Left colon (tissue), 2 donors: ENCODE data around the gene ADAM15. TPM values are rescaled to one million over a fixed set of nuclear protein-coding genes. Genes with fewer than 3 reads are reported as not detected.

Source experiments
- ATAC-seq: fragments of 200-7000 bp; cut with Tn5 transposase; one replicate; pipeline ENCODE4 v1.9.1; 2020; ENCODE audit warnings: mild to moderate bottlenecking, moderate library complexity
- DNase-seq, 2 donors: peaks; one replicate each; pipeline ENCODE4 v3.0.0-alpha.2; 2020
- intact Hi-C, 2 donors: fragments of 100-400 bp; cut with DNase I in 1 of 2; cut with micrococcal nuclease in 1 of 2; formaldehyde crosslinking; loops; one replicate each; pipeline versions ENCODE4 v1.11.2 to v1.14.0; 2022; cut with DNase I, micrococcal nuclease
- total RNA-seq, 2 donors: library from RNA; stranded (reverse); fragmentation: NEBNext Ultra II Directional; extraction: Animal tissue kit (Norgen Biotek cat#: 25700); gene quantifications; one replicate each; pipeline ENCODE4 v1.2.1, GENCODE V29; 2021
- donor health status: DM: no; HTN: no; CAD: no.
- donor health status: DM: yes; HTN: yes; CAD: no.

Gene ADAM15
- total RNA-seq, 2 donors from 2014 or later = 88.9 to 160 TPM

DNA sequence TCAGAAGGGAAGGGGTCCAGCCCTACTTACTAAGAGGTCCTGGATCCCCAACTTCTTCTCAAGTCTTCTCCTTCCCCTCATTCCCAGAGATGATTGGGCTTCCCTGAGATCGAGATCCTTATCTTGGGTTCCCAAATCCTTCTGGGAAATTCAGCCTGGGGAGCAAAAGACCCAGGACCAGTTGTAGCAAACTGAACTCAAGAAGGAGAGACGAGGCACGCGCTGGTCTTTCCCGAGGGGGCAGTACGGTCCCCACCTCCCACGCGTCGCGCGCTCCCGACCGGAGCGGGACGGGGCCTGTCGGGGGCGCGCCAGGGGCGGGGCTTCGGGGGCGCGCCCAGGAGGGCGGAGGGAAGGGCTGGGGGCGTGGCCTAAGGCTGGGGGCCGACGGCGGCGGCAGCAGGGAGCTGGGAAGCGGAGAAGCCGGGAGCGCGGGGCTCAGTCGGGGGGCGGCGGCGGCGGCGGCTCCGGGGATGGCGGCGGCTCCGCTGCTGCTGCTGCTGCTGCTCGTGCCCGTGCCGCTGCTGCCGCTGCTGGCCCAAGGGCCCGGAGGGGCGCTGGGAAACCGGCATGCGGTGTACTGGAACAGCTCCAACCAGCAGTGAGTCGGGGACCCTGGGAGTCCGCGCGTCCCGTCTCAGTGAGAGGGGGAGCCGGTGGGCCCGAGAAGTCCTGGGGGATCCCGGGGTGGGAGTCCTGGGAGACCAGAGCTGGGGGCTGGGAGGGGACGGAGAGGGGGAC lies 27.5 kb downstream of the ADAM15 start, which contains the start of gene EFNA3:
Gene EFNA3, plus strand, starts transcription at position 369 of the 741 bp plus-strand sequence. Its CDS starts 105 bp downstream, at position 474.
- intact Hi-C loops = no loop called here
- peak; percentile 75 to 88 for DNase-seq
- peak; percentile 52 for ATAC-seq

- DNase-seq (no peak), ATAC-seq (no peak)
- intact Hi-C loops = no loop called here
Measured at GRCh38 chr1:155079210-155079486, 28.0 kb downstream of the ADAM15 start.

DNA sequence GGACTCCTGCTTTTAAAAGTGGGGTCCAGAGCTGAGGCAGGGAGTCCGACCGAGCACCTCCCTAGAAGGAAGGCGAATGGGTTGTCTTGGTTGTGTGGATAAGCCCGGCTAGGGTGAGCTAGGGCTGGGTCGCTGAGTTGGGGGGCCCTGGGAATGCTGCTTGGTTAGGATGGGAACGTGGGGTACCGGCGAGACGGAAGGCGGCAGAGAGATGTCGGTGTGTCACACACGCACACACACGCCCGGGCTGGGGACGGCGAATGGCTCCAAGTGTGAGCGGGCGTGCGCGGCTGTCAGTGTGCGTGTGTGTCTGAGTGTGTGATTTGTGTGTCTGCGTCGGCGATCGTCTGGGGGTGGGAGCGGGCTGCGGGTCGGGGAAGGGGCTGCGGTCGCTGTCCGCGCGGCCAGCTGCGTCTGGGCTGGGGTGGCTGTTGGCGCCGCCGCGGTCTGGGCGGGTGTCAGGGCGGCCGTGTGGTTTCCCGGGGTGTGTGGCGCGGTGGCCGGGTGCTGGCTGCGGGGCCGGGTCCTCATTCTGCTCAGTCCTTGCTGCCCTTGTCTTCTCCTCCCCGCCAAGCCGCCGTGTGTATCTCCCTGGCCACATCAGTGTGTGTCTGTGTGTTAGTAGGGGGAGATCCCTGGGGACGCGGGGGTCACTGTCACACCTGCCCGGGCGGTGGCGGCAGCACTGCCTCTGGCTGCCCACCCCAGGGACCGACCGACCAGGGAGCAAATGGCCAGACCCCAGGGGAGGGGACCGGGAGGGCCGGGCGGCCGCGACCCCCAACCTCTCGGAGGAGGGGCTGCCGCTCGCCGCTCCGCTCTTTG lies 28.6 kb downstream of the ADAM15 start:
- DNase-seq (peak in 1 of 2 donors; percentile 52), ATAC-seq (no peak)
- intact Hi-C loops = no loop called here

GRCh38 chr1:155080312-155081228 lies 29.5 kb downstream of the ADAM15 start:
- intact Hi-C loops = no loop called here
- peak in 1 of 2 donors; percentile 74 for DNase-seq
- ATAC-seq = no peak

- no peak for ATAC-seq
- DNase-seq = peak in 1 of 2 donors; percentile 66
- intact Hi-C loops = no loop called here
Measured at GRCh38 chr1:155081472-155082300, 30.6 kb downstream of the ADAM15 start.

DNA sequence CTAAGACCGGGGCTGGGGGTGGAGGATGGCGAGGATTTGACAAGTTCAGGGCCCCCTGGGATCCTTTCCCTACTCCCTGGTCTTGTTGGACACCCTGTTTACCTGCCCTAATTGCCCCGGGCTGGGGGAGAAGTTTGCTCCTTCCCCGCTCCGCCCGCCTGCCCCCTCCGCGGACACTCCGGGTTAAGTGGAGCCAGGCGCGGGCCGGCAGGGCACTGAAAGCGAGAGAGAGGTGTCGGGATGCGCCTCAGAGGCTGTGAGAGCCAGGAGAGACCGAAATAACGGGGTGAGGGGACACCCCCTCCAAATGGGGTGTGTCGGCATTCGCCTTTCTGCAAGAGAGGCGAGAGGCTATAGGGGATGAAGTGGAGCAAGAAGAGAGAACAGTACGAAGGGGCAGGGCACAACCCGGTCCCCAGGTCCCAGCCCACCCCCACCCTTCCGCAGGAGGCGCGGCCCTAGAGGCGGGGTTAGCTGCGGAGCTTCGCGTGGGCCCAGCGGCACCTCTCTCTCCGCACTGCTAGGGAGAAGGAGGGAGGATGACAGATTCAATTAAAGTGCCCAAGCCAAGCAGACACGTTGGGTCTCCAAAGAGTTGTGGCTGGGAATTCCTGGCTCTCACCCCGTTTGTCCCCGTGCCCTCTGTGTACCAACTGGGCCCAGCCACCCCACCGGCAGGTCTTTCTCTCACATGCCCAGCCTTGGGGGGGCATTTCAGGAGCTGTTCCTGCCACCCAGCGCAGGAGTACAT lies 31.4 kb downstream of the ADAM15 start:
- intact Hi-C loops = no loop called here
- DNase-seq (peak; percentile 59 to 75), ATAC-seq (peak; percentile 9)

DNA sequence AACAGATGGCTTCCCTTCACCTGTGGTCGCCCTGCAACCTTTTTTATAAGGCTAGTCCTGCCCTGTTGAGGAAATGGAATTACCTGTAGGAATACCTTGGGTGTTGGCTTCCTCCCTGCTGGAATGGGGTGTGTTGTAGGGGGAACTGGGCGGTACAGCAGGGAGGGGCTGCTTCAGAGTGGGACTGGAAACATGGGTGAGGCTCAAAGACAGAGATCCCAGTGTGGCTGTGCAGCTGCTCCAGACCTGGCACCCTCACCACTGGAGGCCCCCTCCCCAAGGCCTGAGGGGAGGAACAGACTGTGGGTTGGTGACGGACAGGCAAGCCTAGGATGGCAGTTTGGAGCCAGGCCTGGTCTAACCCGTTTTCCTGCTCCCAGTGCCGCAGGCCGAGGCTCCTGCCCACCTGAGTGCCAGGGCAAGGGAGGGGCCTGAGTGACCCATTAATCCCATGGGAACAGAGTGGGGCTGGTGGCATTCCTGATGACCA lies 32.0 kb downstream of the ADAM15 start:
- peak; percentile 74 to 91 for DNase-seq
- intact Hi-C loops = no loop called here
- ATAC-seq = peak; percentile 54

DNA sequence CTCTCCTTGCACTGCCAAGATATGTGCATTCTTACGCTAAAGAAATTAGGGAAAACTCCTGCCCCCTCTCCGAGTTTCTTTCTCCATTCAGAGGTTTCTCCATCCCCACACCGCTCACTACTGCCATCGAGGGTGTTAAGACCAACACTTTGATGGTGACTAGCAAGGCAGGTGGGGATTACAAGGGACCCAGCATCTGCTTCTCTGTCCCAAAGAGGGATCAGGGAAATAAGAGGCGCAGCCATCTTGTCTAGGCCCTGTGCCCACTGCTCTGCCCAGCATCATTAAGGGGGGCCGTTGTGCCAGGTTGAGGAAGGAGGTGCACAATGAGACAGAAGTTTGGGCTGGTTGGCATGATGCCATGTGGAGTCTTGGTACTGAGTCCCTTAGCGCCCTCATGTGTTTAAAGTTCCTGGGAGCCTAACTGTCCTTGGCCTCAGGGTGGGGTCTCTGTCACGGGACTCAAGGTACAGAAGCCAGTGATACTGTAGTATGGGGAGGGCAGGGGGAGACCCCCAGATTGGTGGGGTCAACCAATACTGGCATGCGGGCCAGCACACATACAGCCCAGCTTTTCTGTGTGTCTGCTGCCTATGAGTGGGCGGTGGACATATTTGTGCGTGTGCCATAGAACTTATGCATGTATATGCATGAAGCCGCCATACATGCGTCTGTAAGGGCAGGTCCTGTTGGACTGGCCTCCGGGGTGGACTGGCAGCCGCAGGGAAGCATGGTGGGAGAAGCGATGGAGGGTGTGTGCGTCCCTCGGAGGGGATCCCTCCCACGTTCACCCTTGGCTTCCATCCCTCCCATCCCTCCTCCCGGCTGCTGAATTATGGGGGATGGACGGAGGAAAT lies 33.0 kb downstream of the ADAM15 start:
- DNase-seq (peak; percentile 82), ATAC-seq (peak; percentile 2)
- intact Hi-C loops = no loop called here

GRCh38 chr1:155084722-155085503 lies 33.8 kb downstream of the ADAM15 start:
- ATAC-seq = peak; percentile 68
- intact Hi-C loops = no loop called here

DNA sequence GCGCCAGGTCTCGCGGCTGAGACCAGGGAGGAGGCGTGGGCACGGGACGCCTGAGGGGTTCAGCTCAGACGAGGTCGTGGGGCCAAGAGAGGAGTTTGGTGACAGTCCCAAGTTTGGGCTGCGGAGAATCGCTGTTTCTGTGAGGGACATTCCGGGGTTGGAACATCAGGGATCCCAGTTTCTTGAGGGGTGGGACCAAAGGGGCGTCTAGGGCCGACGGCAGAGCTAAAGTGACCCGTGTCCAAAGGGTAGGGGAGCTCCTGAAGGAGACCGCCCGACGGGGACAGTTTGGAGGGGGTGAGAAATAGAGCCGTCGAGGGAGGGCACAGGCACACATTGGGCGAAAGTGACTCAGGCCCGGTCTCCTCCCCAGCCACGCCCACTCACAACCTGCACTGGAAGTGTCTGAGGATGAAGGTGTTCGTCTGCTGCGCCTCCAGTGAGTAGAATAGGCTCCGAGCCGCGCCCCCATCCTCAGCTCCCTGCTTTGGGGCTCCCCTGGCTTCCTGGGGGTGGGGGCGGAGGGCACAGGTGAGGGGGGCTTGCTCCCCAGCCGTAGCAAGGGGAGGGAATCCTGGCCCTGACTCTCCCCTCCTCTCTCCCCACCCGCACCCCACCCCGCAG lies 34.5 kb downstream of the ADAM15 start:
- peak; percentile 31 for ATAC-seq
- intact Hi-C loops = no loop called here
- DNase-seq = peak; percentile 84 to 87

More at GRCh38 chr1:155084722-155085503, 33.8 kb downstream of the ADAM15 start:
- DNase-seq = peak; percentile 93 to 98

DNA sequence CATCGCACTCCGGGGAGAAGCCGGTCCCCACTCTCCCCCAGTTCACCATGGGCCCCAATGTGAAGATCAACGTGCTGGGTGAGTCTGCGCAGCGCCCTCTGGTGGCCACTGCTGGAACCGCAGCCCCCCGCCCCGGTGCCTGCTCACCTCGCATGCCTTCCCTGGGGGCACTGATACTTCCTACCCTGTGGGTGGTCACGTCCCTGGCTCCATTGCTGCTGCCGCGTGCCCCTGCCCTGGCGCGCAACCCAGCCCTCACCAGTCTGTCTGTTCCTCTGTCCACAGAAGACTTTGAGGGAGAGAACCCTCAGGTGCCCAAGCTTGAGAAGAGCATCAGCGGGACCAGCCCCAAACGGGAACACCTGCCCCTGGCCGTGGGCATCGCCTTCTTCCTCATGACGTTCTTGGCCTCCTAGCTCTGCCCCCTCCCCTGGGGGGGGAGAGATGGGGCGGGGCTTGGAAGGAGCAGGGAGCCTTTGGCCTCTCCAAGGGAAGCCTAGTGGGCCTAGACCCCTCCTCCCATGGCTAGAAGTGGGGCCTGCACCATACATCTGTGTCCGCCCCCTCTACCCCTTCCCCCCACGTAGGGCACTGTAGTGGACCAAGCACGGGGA lies 35.1 kb downstream of the ADAM15 start:
- intact Hi-C loops = no loop called here
- ATAC-seq = no peak
- peak; percentile 52 to 78 for DNase-seq

GRCh38 chr1:155086856-155087535 lies 35.9 kb downstream of the ADAM15 start:
- no peak for ATAC-seq
- DNase-seq = no peak

DNA sequence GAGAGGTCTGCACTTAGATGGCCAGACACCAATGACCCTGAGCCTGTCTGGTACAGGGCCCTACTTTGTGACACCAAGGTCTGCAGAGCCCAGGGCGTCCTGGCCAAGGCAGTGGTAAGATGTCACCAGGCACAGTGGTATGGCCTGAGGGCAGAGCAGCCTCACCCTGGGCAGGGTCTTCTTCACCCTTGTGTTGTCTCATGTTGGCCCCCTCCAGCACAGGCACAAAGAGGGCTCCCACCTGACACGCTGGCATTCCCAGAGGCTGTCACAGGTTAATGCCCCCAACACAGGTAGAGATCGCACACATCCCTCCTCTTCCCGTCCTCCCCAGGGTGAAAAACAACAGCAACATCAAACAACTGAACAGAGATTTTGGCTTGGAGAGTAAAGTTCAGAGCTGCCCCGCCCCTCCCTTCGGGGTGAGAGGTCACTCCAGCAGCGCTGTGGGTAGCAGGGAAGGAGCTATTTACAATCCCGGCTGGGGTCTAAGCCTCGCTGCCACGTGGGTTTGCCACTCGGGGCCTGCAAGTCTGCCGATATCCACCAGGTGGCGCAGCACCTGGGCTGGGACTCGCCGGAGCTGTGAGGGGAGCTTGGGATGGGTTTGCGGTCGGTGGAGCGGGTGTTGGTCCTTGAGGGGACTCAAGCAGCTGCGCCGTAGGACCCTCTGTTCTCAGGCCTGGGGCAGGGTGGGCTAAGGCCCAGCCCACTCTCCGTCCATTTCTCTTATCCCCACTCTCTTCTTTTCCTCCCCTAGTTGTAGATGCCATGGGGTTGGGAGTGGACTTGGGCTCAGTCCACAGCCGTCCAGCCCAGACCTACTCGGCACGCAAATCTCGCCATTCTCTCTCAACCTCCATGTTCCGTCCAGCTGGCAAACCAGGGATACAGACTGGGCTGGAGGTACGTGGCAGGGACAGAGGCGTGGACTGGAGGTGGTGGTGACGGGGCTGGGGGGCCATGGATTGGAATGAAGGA lies 40.2 kb downstream of the ADAM15 start:
- ATAC-seq = peak; percentile 59
- DNase-seq = peak; percentile 65 to 81
- intact Hi-C loops = loop anchor here (2.0 to 5.0 kb wide), 2 partner anchors 77 to 81 kb away; partner anchors contain the start of genes KRTCAP2 (in 1 of the 2) and TRIM46 (in 1 of the 2)

More at GRCh38 chr1:155086856-155087535, 35.9 kb downstream of the ADAM15 start:
- intact Hi-C loops = no loop called here
